BLaER1 (cell line): ENCODE measurements around the gene TMEM127.
"Not testable (repeated sequence)": the region's sequence is repeated elsewhere in the genome, so short reads cannot be mapped to it uniquely, and the experiment has no call there.

Source experiments
- H3K27ac ChIP-seq: shearing (Covaris generic); formaldehyde crosslinking; 2 replicates; pipeline ENCODE4 v1.8.1; 2022
- H3K27me3 ChIP-seq: shearing (Covaris generic); formaldehyde crosslinking; 2 replicates; pipeline ENCODE4 v1.8.1; 2022
- H3K36me3 ChIP-seq: shearing (Covaris generic); formaldehyde crosslinking; 2 replicates; pipeline ENCODE4 v1.8.1; 2022
- H3K4me1 ChIP-seq: shearing (Covaris generic); formaldehyde crosslinking; 2 replicates; pipeline ENCODE4 v1.8.1; 2022
- H3K4me2 ChIP-seq: shearing (Covaris generic); formaldehyde crosslinking; 2 replicates; pipeline ENCODE4 v1.8.1; 2022
- H3K4me3 ChIP-seq: shearing (Covaris generic); formaldehyde crosslinking; 2 replicates; pipeline ENCODE4 v1.8.1; 2022
- H3K9ac ChIP-seq: shearing (Covaris generic); formaldehyde crosslinking; 2 replicates; pipeline ENCODE4 v1.8.1; 2022
- H3K9me3 ChIP-seq: shearing (Covaris generic); formaldehyde crosslinking; 2 replicates; pipeline ENCODE4 v1.8.1; 2022
- H4K20me1 ChIP-seq: shearing (Covaris generic); formaldehyde crosslinking; 2 replicates; pipeline ENCODE4 v1.8.1; 2022
- Cebpa-rat ChIP-seq: shearing (Covaris generic); IDR thresholded peaks from 2 replicates; pipeline ENCODE4 v1.8.1; 2022

The TMEM127 gene

GRCh38 chr2:96264086-96264485, 1.7 kb downstream of the TMEM127 start:
- peaks cover 96% of the 10 kb centered on the region for H4K20me1 ChIP-seq
- peaks cover 69% of the 10 kb centered on the region for H3K36me3 ChIP-seq
- peak overlapping the region; percentile 94 for H3K4me2 ChIP-seq
- TF ChIP-seq Cebpa-rat, result no peak
- H3K4me1 ChIP-seq, result peaks cover 55% of the 10 kb centered on the region
- H3K27me3 ChIP-seq, result no peaks in the 10 kb centered on the region
- H3K9ac ChIP-seq, result peak overlapping the region; percentile 89
- no peaks in the 10 kb centered on the region for H3K9me3 ChIP-seq
- peak overlapping the region; percentile 90 for H3K4me3 ChIP-seq
- peak overlapping the region; percentile 90; the same call in 1 of the 2 replicates for H3K27ac ChIP-seq

GRCh38 chr2:96262306-96262705, 3.5 kb downstream of the TMEM127 start:
- TF ChIP-seq Cebpa-rat, result no peak
- Histone ChIP-seq H3K4me3 (no peak overlapping the region), H3K9ac (no peak overlapping the region), H3K4me2 (no peak overlapping the region), H3K27ac (no peak overlapping the region), H3K4me1 (peaks cover 69% of the 10 kb centered on the region), H4K20me1 (peaks cover 93% of the 10 kb centered on the region), H3K36me3 (peaks cover 62% of the 10 kb centered on the region), H3K9me3 (no peaks in the 10 kb centered on the region), H3K27me3 (no peaks in the 10 kb centered on the region)

- Histone ChIP-seq H4K20me1 (peaks cover 85% of the 10 kb centered on the region), H3K9me3 (no peaks in the 10 kb centered on the region), H3K4me1 (peaks cover 70% of the 10 kb centered on the region), H3K36me3 (peaks cover 60% of the 10 kb centered on the region), H3K27me3 (no peaks in the 10 kb centered on the region), H3K27ac (0 out of 2 replicates have a peak overlapping the region, but pooled peaks have one; percentile 40), H3K4me3 (no peak overlapping the region), H3K9ac (peak overlapping the region; percentile 34; the same call in 1 of the 2 replicates), H3K4me2 (peak overlapping the region; percentile 81)
- TF ChIP-seq Cebpa-rat, result no peak
These were observed 4.3 kb downstream of the TMEM127 start for GRCh38 chr2:96261328-96262003.

DNA sequence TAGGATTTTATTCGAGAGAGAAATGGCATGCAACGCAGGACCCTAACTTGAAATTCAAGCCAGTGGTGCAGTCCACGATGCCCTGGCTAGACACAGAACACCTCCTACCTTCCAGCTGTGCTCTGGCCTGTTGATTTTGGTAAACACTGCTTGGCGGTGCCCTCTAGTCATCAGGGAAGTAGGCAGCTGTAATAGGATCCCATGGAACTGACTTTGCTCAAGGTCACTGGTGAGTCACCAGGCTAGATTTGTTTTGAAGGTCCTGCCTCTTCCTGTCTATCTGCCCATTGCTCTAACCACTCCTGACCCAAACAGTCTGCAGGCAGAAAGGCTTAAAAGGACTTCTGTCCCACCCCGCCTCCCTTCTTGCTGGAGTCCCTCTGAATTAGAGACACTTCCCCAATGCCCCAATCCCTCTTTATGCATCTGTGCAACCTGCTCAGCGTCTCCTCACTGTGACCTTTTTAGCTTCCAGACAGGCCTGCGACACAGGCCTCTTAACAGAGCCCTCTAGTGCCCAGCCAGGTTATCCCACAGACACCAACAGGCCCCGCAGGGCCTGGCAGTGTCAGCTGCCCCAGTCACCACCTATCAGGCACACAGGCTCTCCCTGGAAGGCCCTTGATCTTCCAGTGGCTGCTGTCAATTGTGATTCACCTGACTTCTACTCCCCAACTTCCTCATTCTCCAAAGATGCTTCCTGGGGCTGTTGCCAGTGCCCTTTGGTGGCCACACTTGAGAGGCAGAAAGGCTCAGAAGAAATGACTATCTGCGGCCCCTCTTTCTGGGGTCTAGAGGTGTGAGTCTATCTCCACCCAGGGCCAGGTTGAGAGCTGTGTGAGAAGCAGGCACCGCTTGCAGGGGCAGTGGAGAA, 5.2 kb downstream of the TMEM127 start:
- Histone ChIP-seq H3K27me3 (no peaks in the 10 kb centered on the region), H4K20me1 (peaks cover 80% of the 10 kb centered on the region), H3K9me3 (no peaks in the 10 kb centered on the region), H3K4me1 (peaks cover 78% of the 10 kb centered on the region), H3K36me3 (peaks cover 67% of the 10 kb centered on the region), H3K9ac (peak overlapping the region; percentile 34; the same call in 1 of the 2 replicates), H3K4me3 (no peak overlapping the region), H3K4me2 (peak overlapping the region; percentile 81), H3K27ac (peak overlapping the region; percentile 40)
- TF ChIP-seq Cebpa-rat, result no peak

- Histone ChIP-seq H3K4me3 (no peak overlapping the region), H3K9me3 (no peaks in the 10 kb centered on the region), H3K4me2 (peak overlapping the region; percentile 81), H3K27ac (peak overlapping the region; percentile 40), H3K9ac (peak overlapping the region; percentile 28; the same call in 1 of the 2 replicates), H4K20me1 (peaks cover 69% of the 10 kb centered on the region), H3K4me1 (peaks cover 81% of the 10 kb centered on the region), H3K27me3 (no peaks in the 10 kb centered on the region), H3K36me3 (peaks cover 79% of the 10 kb centered on the region)
- no peak for TF ChIP-seq Cebpa-rat
These were observed 6.3 kb downstream of the TMEM127 start for GRCh38 chr2:96259497-96259921.

- H4K20me1 ChIP-seq, result peaks cover 58% of the 10 kb centered on the region
- H3K4me3 ChIP-seq, result no peak overlapping the region
- peak overlapping the region; percentile 78 for H3K27ac ChIP-seq
- peak overlapping the region; percentile 81 for H3K4me2 ChIP-seq
- H3K36me3 ChIP-seq, result peaks cover 80% of the 10 kb centered on the region
- TF ChIP-seq Cebpa-rat, result no peak
- no peaks in the 10 kb centered on the region for H3K9me3 ChIP-seq
- no peaks in the 10 kb centered on the region for H3K27me3 ChIP-seq
- no peak overlapping the region for H3K9ac ChIP-seq
- H3K4me1 ChIP-seq, result peaks cover 71% of the 10 kb centered on the region
These were observed 7.4 kb downstream of the TMEM127 start for GRCh38 chr2:96258166-96259022.

DNA sequence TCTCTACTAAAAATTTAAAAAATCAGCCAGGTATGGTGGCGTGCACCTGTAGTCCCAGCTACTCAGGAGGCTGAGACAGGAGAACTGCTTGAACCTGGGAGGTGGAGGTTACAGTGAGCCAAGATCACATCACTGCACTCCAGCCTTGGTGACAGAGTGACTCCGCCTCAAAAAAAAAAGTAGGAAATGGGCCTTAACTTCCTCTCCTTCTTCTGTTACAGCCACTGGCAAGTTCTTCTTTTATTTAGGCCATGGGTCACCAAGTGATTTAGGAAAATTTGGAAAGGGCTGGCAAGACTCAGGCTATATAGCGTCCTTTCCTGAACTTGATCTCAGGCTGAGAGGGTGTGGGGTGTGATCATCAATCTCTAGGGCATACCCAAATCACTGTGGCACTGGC, 8.1 kb downstream of the TMEM127 start:
- not testable (repeated sequence) for H3K4me3 ChIP-seq, H3K27me3 ChIP-seq, H3K9me3 ChIP-seq, H3K9ac ChIP-seq
- peak overlapping the region; percentile 81 for H3K4me2 ChIP-seq
- peaks cover 80% of the 10 kb centered on the region for H3K36me3 ChIP-seq
- peaks cover 70% of the 10 kb centered on the region for H3K4me1 ChIP-seq
- peak overlapping the region; percentile 78 for H3K27ac ChIP-seq
- H4K20me1 ChIP-seq, result peaks cover 51% of the 10 kb centered on the region

DNA sequence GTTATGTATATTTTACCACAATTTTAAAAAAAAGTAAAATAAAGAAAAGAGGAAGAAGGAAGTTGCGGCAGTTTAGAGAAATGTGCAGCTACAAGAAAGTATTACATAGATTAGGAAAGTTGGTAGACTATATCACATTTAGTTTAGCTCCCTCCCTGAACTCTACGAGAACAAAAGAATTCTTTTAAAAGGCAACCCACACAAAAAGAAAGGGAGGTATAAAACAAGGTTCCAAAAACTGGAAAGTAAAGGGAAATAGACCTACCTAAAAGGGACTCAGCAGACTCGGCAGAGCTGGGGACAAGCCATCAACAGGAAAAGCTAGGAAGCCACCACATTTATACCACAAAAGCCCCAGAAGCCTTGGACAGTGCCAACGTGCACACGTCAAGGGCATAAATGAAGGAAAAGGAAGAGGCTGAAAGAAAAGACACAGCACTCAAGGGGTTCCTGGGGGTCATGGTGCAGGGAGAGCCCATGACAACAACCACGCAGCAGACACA, 9.1 kb downstream of the TMEM127 start:
- H3K9me3 ChIP-seq, result no peaks in the 10 kb centered on the region
- H4K20me1 ChIP-seq, result peaks cover 41% of the 10 kb centered on the region
- H3K4me2 ChIP-seq, result peak overlapping the region; percentile 81
- H3K27ac ChIP-seq, result peak overlapping the region; percentile 78
- TF ChIP-seq Cebpa-rat, result no peak
- H3K9ac ChIP-seq, result peak overlapping the region; percentile 75
- no peaks in the 10 kb centered on the region for H3K27me3 ChIP-seq
- peaks cover 80% of the 10 kb centered on the region for H3K36me3 ChIP-seq
- H3K4me1 ChIP-seq, result peaks cover 72% of the 10 kb centered on the region
- no peak overlapping the region for H3K4me3 ChIP-seq

DNA sequence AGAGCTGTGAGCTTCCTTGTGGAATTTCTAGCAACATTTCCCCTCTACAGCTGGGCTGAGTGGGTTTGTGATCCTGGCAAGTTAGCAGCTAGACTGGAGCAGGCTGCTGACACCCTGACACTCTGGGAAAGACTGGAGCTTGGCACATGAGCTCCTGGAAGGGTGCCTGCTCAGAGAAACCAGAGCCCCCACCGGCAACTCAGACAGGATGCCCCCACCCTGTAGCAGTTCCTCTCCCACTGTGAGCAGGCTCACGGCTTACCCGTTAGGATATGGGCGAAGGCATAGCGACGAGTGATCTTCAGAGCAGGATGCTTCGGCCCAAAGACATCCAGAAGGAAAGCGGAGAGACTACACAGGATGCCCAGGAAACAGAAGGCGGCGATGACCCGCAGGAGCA, 11.2 kb downstream of the TMEM127 start:
- H3K36me3 ChIP-seq, result peaks cover 81% of the 10 kb centered on the region
- 0 out of 2 replicates have a peak overlapping the region, but pooled peaks have one; percentile 49 for H3K27ac ChIP-seq
- no peak overlapping the region for H3K4me2 ChIP-seq
- H3K9ac ChIP-seq, result peak overlapping the region; percentile 13; the same call in 1 of the 2 replicates
- H3K4me3 ChIP-seq, result no peak overlapping the region
- TF ChIP-seq Cebpa-rat, result no peak
- no peaks in the 10 kb centered on the region for H3K27me3 ChIP-seq
- no peaks in the 10 kb centered on the region for H3K9me3 ChIP-seq
- H3K4me1 ChIP-seq, result peaks cover 66% of the 10 kb centered on the region
- peaks cover 20% of the 10 kb centered on the region for H4K20me1 ChIP-seq
